ENCODE measurements around the gene CT83.

The CT83 gene, protein sequence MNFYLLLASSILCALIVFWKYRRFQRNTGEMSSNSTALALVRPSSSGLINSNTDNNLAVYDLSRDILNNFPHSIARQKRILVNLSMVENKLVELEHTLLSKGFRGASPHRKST

DNA sequence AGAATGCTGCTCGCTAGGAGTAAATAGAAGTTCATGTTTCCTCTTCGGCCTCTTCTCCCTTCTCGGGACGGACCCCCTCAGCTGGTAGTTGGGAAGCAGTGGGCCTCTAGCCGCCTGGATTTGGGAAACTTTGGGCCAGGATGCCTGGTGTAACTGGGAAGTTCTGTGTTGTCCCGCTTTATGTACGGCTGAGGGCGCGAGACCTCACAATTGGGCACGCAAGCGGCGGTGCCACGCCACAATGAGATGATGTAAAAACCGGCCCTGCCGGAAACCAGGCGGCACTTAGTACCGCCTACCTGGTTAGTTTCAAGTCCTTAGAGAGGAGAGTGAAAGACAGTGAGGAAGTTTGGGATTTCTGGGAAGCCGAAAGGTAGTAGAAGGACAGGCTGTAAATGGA, at the start of gene CT83:
Gene CT83 (minus strand): TSS at position 155 of the 400 bp plus-strand sequence. CDS start 120 bp downstream, at position 35.
- TF ChIP-seq, protein P1, sequence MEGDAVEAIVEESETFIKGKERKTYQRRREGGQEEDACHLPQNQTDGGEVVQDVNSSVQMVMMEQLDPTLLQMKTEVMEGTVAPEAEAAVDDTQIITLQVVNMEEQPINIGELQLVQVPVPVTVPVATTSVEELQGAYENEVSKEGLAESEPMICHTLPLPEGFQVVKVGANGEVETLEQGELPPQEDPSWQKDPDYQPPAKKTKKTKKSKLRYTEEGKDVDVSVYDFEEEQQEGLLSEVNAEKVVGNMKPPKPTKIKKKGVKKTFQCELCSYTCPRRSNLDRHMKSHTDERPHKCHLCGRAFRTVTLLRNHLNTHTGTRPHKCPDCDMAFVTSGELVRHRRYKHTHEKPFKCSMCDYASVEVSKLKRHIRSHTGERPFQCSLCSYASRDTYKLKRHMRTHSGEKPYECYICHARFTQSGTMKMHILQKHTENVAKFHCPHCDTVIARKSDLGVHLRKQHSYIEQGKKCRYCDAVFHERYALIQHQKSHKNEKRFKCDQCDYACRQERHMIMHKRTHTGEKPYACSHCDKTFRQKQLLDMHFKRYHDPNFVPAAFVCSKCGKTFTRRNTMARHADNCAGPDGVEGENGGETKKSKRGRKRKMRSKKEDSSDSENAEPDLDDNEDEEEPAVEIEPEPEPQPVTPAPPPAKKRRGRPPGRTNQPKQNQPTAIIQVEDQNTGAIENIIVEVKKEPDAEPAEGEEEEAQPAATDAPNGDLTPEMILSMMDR (IDR thresholded peaks at IDR 0.05; ENCODE audit: low read depth, low read length), result no peak
- H3K4me3 ChIP-seq (ENCODE audit: low read depth, low read length), result no peak within 1 kb of the TSS

DNA sequence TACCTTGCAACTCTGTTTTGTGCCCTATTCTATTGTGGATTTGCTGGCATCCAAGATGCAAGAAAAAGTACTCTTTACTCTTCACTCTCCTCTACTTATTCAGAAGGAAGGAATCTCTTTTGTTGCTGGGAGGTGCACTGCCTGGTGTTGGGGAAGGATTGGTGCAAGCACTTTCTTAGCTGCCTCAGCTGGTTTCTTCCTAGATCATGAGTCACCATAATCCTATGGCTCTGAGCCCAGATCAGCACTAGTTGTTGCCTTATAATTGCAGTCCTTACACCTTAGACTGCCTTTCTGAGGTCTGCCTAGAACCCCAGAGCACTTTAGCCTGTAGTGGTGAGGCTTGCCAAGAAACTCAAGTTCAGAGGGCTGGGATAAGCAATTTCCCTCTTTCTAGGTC, 37.0 kb upstream of the CT83 start:
- H3K4me3 ChIP-seq (ENCODE audit: low read depth, low read length), result no peak overlapping the region
- TF ChIP-seq, protein P1 (IDR thresholded peaks at IDR 0.05; ENCODE audit: low read depth, low read length), result no peak

DNA sequence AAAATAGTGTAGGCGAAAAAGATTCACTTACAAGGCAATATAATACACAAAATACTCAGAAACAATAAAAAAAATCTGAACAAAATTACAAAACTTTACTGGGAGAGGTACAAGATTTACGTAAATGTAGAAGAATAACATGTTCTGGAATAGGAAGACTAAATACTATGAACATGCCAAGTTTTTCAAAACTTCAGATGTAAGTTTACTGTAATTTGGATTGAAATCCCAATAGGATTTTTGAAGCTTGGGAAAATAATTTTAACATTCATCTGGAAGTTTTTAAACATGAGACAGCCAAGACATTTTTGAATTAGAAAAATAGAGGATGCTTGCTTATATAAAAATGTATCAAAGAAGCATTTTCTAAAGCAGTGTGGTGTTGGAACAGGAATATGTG, 30.5 kb upstream of the CT83 start:
- no peak overlapping the region for H3K4me3 ChIP-seq (ENCODE audit: low read depth, low read length)
- TF ChIP-seq, protein P1 (IDR thresholded peaks at IDR 0.05; ENCODE audit: low read depth, low read length), result no peak

DNA sequence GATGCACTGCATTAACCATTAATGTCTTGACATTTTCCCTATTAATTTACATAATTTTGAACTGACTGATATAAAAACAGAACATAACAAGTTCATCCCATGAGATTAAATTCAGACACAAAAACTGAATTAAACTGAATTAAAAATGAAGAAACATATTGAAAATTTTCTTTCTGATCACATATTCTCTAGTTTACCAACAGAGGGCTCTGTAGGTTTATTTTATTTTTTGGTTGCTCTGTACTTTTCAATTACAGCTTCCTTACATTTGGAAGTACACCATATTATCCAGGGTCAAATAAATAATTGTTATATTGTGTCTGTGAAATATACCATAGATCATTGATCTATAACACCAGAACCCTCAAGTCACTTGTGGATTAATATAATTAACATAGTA, 27.3 kb upstream of the CT83 start:
- TF ChIP-seq, protein P1 (IDR thresholded peaks at IDR 0.05; ENCODE audit: low read depth, low read length), result no peak
- no peak overlapping the region for H3K4me3 ChIP-seq (ENCODE audit: low read depth, low read length)

DNA sequence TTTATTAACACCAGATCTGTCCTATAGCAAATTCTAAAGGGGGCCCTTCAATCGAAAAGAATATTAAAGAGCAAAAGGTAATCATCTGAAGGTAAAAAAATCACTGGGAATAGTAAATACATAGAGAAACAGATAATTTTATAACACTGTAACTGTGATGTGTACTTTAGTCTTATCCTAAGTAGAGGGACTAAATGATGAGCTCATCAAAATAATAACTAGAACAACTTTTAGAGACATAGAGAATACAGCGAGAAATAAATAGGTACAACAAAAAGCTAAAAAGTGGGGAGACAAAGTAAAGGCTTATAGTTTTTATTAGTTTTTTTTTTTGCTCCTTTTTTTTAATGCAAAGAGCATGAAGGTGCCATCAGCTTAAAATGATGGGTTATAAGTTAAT, 17.3 kb upstream of the CT83 start:
- no peak overlapping the region for H3K4me3 ChIP-seq (ENCODE audit: low read depth, low read length)
- TF ChIP-seq, protein P1 (IDR thresholded peaks at IDR 0.05; ENCODE audit: low read depth, low read length), result no peak

DNA sequence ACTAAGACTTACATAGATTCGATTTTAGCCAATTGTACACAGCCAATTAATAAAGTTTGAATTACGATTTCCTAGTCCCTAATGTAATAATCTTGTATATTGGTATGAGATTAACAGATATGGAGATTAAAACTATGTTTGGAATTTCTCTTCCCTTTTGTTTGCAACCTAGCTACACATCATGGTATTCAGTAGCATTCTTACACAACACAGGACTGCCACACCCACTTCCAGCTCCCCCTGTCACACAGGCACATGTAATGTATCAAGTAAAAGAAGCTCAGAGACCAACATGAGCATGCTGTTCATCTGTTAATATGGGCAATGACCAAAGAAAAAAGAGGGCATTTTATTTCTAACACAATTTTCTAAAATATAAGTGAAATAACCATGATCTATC, 13.6 kb downstream of the CT83 start:
- H3K4me3 ChIP-seq (ENCODE audit: low read depth, low read length), result no peak overlapping the region
- TF ChIP-seq, protein P1 (IDR thresholded peaks at IDR 0.05; ENCODE audit: low read depth, low read length), result no peak

DNA sequence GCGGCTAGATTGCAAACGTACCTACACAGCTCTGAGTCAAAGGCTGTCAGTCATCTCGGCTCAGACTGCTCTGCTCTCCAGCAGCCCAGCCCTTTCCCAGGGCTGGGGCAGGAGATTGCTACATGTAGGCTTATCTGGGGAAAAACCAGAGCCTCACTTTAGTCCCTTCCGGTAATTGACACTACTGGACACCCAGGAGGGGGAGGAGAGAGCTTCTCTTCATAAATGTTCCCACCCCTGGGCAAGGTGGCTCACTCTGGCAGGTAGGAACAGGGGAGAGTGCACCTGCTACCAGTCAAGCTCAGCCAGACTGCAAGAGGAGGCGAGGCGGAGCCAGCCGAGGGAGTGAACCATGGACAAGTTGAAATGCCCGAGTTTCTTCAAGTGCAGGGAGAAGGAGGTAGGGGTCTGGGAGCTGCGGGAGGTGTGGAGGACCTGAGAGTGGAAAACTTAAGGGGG, 26.4 kb downstream of the CT83 start, which contains the start of gene SLC6A14:
Gene SLC6A14 (plus strand): TSS at position 249 of the 459 bp plus-strand sequence. CDS start 104 bp downstream, at position 353.
- no peak within 1 kb of the TSS for H3K4me3 ChIP-seq (ENCODE audit: low read depth, low read length)
- TF ChIP-seq, protein P1 (IDR thresholded peaks at IDR 0.05; ENCODE audit: low read depth, low read length), result no peak

Measured in WI38 (cell line).